Activated CD8-positive, alpha-beta memory T cell treated with anti-CD3 and anti-CD28 coated beads for 36 hours (primary cell): ENCODE data around the gene RASA4. TPM values are rescaled to one million over a fixed set of nuclear protein-coding genes. Genes with fewer than 3 reads are reported as not detected.
"Not testable (repeated sequence)": the region's sequence is repeated elsewhere in the genome, so short reads cannot be mapped to it uniquely, and the experiment has no call there.

Experiments
- CTCF ChIA-PET: fragments of 350-600 bp; sonication (Branson Sonifier 250); formaldehyde crosslinking; loops from one replicate; lab custom pipeline; 2021; ENCODE audit warnings: antibody characterized with exemption; lab: Charles Lee
- POLR2A ChIA-PET: fragments of 350-600 bp; sonication (Branson Sonifier 250); formaldehyde crosslinking; loops from one replicate; lab custom pipeline; 2021; ENCODE audit warnings: antibody characterized with exemption; lab: Charles Lee
- total RNA-seq, 2 experiments: library from RNA; stranded (reverse); gene quantifications; one replicate each; pipeline ENCODE4 v1.2.3, GENCODE V29; 2021

Gene RASA4
- total RNA-seq: 10 to 100 TPM; 41.6 to 42.4 TPM

GRCh38 chr7:102616507-102617125, at the start of gene RASA4:
Gene RASA4 (minus strand): TSS chr7:102616756. CDS start chr7:102616689, 67 bp downstream.
- CTCF ChIA-PET, POLR2A ChIA-PET: not testable (repeated sequence)

DNA sequence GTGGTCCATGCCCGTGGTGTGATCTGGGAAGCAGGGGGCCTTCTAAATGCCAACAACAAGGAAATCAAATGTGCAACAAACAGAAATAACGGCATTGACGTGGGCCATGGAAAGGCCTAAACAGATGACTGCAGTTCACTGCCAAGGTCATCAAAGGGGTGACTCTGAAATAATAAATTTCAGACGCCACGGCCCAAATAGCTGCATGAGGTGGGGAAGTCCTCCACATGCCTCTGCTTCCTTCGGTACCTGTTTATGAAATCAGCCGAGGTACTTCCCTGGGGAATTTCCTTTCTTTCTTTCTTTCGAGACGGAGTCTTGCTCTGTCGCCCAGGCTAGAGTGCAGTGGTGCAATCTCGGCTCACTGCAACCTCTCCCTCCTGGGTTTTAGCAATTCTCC, 48.2 kb upstream of the RASA4 start:
- CTCF ChIA-PET, POLR2A ChIA-PET: not testable (repeated sequence)

DNA sequence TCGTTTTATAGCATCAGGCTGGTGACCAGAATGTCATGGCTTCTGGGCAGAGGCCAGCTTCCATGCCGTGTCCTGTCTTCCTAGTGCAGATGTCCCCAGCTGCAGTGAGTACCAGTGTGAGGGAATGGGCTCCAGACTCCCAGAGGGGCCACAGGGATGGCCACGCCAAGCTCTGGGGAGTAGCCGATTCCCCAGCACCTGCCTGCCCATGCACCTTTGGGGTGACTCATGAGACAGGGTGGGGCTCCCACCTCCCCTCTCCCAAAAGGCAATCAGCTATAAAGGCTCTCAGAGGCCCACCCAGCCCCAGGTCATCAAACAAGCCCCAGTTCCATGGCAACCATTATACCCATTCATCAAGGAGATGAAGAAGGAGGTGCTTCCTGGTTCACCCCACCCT, 33.4 kb upstream of the RASA4 start, which contains the start of gene SPDYE2B:
Gene SPDYE2B (plus strand): TSS at position 396 of the 400 bp plus-strand sequence. CDS start 2,030 bp downstream, outside the sequence.
- CTCF ChIA-PET, POLR2A ChIA-PET: not testable (repeated sequence)

GRCh38 chr7:102647813-102648212, 31.3 kb upstream of the RASA4 start:
- CTCF ChIA-PET, POLR2A ChIA-PET: not testable (repeated sequence)

DNA sequence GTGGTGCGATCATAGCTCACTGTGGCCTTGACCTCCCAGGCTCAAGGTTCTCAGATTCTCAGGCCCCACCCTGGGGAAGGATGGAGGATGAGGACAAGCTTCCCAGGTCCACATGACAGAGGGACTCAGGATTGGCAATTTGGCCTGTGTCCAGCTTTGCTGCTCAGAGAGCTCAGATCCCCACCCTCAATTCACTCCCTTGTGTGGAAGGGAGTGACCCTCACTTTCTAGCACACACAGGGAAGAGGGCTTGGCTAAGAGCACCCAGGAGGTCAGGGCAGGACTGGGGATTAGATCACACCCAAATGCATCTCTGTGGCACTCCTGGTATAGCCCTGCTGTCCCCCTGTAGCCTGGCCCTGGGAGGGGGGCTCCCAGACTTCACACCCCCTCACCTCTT, 26.8 kb upstream of the RASA4 start:
- CTCF ChIA-PET, POLR2A ChIA-PET: not testable (repeated sequence)

DNA sequence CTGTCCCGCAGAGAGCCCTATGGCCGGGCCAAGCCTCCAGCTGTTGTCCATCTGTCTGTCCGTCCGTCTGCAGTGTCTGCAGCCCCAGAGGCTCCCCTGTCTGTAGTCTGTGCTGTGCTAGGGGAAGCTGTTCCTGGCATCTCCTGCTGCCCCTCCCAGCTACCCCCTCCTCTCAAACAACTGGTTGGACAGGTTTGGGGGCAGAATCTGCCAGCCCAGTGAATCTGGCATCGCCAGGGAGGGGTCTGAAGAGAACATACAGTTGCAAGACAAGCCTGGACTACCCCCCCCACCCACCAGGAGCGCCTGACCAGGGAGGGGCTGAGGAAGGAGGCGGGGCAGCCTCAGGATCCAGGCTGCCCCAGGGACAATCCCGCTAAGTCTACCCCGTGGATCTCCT, 26.1 kb upstream of the RASA4 start, which contains the start of gene UPK3BL1:
Gene UPK3BL1 (minus strand): TSS at position 101 of the 400 bp plus-strand sequence. CDS start 50 bp downstream, at position 51.
- CTCF ChIA-PET, POLR2A ChIA-PET: not testable (repeated sequence)

- POLR2A ChIA-PET, CTCF ChIA-PET: not testable (repeated sequence)
Measured at GRCh38 chr7:102638848-102639247, 22.3 kb upstream of the RASA4 start.

- CTCF ChIA-PET: not testable (repeated sequence)
Measured at GRCh38 chr7:102636956-102637355, 20.4 kb upstream of the RASA4 start.

DNA sequence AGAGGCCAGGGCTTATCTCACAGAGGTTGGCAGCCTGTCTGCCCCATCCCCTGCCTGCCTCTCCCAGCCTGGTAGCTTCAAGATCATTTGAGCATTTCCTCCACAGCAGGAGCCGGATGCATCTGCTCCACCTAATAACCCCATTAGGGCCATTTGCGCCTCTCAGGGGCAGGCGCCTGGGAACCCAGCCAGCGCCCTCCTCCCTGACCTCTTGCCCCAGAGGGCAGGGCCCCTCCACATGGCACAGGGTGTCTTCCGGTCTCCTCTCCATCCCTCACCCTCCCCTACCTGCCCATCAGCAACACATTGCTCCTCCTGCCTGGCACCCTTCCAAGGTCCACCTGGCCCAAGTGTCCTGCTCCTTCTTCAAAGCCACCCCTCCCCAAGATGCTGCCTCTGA, 18.8 kb upstream of the RASA4 start:
- CTCF ChIA-PET, POLR2A ChIA-PET: not testable (repeated sequence)

More at GRCh38 chr7:102636956-102637355, 20.4 kb upstream of the RASA4 start:
- POLR2A ChIA-PET: not testable (repeated sequence)

DNA sequence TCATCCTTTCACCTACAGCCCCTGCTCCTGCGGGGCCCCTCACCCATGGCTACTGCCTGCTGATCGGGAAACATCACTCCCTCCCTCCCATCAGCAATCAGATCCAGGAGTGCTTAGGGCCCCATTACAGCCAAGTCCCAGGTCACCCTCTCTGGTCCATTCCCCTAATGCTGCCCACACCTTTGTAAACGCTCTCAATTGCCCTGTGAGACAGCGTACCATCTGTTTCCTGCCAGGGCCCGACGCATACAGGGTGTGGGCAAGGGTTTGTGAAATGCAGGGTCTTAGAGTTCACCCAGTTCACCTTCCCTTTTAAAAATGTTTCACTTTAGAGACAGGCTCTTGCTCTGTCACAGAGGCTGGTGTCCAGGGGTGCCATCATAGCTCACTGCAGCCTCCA, 17.7 kb upstream of the RASA4 start:
- POLR2A ChIA-PET, CTCF ChIA-PET: not testable (repeated sequence)

- CTCF ChIA-PET: not testable (repeated sequence)
Measured at GRCh38 chr7:102630622-102631021, 14.1 kb upstream of the RASA4 start.

GRCh38 chr7:102627271-102627904, 10.8 kb upstream of the RASA4 start:
- CTCF ChIA-PET: not testable (repeated sequence)

More at GRCh38 chr7:102630622-102631021, 14.1 kb upstream of the RASA4 start:
- POLR2A ChIA-PET: not testable (repeated sequence)

GRCh38 chr7:102618122-102618521, 1.6 kb upstream of the RASA4 start:
- CTCF ChIA-PET, POLR2A ChIA-PET: not testable (repeated sequence)

More at GRCh38 chr7:102627271-102627904, 10.8 kb upstream of the RASA4 start:
- POLR2A ChIA-PET: not testable (repeated sequence)

DNA sequence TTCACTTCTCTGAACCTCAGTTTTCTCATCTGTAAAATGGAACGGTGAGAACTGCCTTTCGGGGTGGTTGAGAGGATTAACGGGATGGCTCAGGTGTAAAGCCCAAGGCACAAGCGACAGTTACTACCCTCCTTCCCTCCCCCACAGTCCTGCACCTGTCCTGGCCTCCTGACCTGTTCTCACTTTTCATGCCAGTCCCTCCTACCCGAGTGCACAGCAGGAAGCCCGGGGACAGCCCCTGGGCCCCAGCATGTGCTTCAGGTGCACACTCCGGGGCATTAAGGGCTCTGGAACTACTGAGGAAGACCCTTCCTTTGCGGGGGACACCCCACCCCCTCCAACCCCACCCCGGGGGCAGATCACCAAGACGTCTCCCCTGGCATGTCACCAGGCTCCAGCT, 626 bp downstream of the RASA4 start:
- CTCF ChIA-PET, POLR2A ChIA-PET: not testable (repeated sequence)

- CTCF ChIA-PET, POLR2A ChIA-PET: not testable (repeated sequence)
Measured at GRCh38 chr7:102614873-102615272, 1.7 kb downstream of the RASA4 start.

- CTCF ChIA-PET, POLR2A ChIA-PET: not testable (repeated sequence)
Measured at GRCh38 chr7:102614346-102614697, 2.2 kb downstream of the RASA4 start.

DNA sequence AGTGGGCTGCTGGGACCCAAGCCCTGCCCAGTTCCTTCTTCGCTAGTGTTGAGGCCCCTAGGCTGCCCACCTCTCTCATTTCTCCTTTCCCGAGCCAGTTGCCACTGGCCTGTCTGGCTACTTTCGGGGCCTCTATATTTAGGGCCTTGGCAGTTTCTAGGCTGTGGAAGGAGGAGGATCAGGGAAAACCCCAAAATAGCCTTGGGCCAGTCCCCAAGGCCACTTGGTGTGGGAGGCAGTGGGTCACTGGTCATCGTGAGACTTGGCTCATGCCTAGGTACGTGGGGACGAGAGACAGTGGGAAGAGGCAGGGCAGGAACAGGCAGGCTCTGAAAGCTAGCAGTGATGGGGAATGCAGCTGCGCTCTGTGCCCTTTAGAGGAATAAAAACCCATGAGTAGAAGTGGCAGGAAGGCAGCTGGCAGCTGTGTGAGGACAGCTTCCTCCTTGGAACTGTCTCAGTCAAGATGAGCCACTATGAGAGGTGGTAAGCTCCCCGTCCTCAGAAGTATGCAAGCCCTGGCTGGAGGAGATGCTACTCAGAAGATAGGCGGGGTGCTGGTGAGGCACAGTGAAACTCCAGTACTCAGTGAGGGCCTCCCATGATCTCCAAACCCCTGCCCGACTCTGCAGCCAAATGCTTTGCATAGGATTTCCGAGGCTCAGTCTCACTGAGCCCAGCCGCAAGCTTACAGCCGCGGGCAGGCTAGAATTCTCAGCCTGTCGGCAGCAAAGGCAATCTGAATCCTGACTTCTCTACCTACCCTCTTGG, 2.8 kb downstream of the RASA4 start:
- CTCF ChIA-PET: not testable (repeated sequence)

DNA sequence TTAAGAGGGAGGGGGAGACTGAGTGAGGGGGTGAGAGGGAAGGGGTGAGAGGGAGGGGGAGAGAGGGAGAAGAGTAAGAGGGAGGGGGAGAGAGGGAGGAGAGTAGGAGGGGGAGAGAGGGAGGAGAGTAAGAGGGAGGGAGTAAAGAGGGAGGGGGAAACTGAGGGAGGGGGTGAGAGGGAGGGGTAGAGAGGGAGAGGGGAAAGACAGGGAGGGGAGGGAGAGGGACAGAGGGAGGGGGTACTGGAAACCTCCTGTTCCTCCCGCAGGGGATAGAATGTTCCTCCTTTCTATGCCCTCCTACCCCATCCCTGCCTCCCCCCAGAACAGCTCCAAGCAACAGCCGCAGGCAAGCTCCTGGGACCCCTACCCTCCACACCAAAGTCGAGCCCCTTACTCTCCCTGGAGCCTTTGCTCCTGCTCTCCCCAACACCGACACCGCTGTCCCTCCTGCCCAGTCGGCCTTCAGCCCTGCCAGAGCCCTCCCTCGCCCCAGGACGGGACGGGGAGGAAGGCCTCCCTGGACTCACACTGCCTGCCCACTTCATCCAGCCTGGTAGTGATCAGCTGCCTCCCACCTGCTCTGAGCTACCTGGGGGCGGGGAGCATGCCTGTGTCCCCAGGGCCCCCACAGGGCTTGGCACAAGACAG, 4.8 kb downstream of the RASA4 start:
- POLR2A ChIA-PET, CTCF ChIA-PET: not testable (repeated sequence)

More for the DNA sequence above, 2.8 kb downstream of the RASA4 start:
- POLR2A ChIA-PET: not testable (repeated sequence)

- CTCF ChIA-PET, POLR2A ChIA-PET: not testable (repeated sequence)
Measured at GRCh38 chr7:102611013-102611674, 5.4 kb downstream of the RASA4 start.
